Testis (tissue), 2 donors: ENCODE data around the gene TENM4.

Experiments
- POLR2A ChIP-seq: fragments of 450-650 bp; IDR thresholded peaks from one replicate; pipeline ENCODE4 v1.6.1; 2017; ENCODE audit warnings: antibody characterized with exemption, mild to moderate bottlenecking, moderate library complexity
- TF ChIP-seq, protein P1 (sequence below), 3 experiments: fragments of 450-650 bp in 2 of 3; fragments of 200-600 bp in 1 of 3; sonication (generic) in 1 of 3; IDR thresholded peaks; one replicate each; pipeline ENCODE4 v1.5.1; 2016 to 2019; ENCODE audit warnings: antibody characterized with exemption in 3 of 3, mild to moderate bottlenecking in 2 of 3, moderate library complexity in 1 of 3

DNA sequence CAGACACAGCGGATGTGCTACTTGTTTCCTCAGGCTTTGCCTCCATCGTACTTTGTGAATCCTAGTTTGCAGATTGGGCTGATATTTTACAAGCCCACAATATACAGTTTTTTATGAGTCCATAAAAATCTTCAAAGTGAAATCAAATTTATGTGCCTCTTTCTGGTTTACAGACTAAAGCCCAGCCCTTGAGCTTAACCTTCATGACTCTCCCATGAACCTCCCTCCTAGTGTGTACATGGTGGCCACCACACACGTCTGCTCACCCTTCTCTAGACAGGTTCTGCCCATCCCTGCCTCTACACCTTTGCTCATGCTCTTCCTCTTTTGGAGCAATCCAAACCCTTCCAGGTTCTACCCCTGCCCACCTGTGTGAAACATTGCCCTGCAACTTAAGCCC is 129.4 kb downstream of the TENM4 start:
- TF ChIP-seq, protein P1, sequence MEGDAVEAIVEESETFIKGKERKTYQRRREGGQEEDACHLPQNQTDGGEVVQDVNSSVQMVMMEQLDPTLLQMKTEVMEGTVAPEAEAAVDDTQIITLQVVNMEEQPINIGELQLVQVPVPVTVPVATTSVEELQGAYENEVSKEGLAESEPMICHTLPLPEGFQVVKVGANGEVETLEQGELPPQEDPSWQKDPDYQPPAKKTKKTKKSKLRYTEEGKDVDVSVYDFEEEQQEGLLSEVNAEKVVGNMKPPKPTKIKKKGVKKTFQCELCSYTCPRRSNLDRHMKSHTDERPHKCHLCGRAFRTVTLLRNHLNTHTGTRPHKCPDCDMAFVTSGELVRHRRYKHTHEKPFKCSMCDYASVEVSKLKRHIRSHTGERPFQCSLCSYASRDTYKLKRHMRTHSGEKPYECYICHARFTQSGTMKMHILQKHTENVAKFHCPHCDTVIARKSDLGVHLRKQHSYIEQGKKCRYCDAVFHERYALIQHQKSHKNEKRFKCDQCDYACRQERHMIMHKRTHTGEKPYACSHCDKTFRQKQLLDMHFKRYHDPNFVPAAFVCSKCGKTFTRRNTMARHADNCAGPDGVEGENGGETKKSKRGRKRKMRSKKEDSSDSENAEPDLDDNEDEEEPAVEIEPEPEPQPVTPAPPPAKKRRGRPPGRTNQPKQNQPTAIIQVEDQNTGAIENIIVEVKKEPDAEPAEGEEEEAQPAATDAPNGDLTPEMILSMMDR (IDR thresholded peaks at IDR 0.05), result no peak
- no peak for TF ChIP-seq POLR2A
